HG03097 (cell line): Measurements from ENCODE around the gene IVD.
"Not testable (repeated sequence)": the region's sequence is repeated elsewhere in the genome, so short reads cannot be mapped to it uniquely, and the experiment has no call there.

Experiments
- ATAC-seq: cut with Tn5 transposase; IDR thresholded peaks from one replicate; pipeline ENCODE4 v1.9.1; 2021; ENCODE audit not compliant: unreplicated experiment, low FRiP score

Gene IVD

DNA sequence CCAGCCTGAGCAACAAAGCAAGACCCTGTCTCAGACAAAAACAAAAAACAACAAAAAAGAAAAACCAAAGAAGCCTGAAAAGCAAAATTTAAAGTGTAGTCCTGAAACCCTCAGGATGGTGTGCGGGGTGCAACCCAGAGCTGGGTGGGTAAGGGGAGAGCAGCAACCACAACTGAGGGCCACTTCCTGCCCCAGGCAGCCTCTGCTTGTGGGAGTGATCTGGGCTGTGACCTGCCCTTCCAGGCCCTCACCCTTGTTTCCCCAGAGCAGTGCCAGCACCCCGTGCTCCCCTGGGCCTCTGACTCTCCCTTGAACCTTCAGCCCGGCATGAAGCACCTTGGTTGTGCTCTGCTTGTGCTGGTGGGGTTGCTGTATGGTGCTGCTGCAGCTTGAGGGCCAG is 48.3 kb downstream of the IVD start:
- ATAC-seq = not testable (repeated sequence)

DNA sequence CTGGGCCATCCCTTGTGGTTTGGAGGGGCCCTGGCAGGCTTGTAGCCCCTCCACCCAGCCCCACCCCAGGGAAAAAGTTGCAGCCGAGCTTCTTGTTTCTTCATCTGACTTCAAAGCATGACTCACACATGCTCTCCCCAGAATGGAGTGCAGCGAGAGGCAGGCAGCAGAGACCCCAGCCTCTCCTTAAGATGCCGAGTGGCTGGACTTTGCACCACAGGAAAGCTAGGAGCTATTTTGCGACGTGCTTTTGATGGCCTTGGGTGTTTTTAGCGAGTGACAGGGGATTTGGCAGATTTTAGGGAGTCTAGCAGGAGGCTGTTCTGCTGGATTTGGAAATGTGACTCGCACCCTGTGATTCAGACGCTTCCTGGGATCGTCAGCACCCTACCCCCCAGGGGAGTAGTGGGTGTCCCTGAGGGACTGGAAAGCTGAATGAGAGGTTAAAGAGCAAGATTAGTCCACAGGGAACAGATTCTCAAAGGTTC is 49.4 kb downstream of the IVD start:
- no peak for ATAC-seq

DNA sequence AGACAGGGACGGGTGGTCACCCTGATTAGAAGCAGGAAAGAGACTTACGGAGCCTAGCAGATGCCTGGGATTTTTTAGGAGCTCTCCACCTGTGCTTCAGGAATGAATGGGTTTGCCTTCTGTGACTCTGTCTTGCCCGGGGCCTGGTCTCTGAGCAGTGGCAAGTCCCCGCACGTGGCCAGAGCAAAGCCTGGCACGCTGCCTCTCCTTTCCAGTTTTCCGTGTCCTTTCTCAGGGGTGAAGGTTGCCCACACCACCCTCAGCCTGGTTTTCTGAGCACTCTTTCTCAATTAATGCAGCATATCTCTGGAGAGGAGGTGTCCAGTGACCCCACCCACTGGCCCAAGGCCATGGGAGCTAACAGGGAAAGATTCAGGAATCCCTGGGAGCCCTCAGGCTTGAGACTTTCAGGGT is 50.7 kb downstream of the IVD start:
- no peak for ATAC-seq

DNA sequence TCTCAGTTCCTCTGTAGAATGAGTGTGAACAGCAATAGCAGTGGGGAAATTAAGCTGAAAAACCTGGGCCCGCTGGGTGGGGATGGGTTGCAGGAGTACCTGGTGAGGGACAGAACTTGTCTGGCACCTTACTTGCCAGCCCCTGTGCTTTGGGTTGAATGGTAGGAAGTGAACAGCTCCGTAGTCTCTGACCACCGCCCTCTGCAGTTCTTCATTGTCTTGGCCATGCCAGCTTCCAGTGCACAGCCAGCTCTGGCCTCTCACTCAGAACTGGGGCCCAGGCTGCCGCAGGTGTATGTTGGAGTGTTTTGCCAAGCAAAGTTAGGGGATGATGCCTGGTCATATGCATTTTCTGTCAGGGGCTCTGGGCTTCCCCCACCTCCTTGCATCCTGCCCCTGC is 51.1 kb downstream of the IVD start:
- no peak for ATAC-seq

DNA sequence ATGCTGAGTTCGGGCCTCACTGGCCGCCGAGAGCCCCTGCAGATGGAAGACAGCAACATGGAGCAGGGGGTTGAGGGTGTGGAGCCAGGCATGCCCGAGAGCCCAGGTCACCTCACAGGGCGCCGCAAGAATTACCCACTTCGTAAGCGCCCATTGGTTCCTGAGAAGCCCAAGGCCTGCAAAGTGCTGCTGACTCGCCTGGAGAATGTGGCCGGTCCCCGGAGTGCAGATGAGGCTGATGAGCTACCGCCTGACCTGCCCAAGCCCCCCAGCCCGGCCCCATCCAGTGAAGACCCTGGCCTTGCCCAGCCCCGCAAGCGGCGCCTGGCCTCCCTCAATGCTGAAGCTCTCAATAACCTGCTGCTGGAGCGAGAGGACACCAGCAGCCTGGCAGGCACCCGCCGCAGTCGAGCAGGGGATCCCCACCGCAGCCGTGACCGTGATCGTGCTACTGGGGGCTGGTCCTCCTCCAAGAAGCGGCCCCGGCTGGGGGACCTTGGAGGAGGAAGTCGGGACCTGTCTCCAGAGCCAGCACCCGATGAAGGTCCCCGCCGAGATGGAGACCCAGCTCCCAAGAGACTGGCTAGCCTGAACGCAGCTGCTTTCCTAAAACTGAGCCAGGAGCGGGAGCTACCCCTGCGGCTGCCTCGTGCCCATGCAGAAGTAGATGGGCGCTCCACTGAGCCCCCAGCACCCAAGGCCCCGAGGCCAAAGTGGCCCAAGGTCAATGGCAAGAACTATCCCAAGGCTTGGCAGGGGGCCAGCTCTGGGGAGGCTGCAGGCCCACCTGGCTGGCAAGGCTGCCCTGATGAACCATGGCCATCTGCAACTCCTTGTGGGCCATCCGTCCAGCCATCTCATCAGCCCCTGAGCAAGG is 53.1 kb downstream of the IVD start:
- ATAC-seq = no peak

DNA sequence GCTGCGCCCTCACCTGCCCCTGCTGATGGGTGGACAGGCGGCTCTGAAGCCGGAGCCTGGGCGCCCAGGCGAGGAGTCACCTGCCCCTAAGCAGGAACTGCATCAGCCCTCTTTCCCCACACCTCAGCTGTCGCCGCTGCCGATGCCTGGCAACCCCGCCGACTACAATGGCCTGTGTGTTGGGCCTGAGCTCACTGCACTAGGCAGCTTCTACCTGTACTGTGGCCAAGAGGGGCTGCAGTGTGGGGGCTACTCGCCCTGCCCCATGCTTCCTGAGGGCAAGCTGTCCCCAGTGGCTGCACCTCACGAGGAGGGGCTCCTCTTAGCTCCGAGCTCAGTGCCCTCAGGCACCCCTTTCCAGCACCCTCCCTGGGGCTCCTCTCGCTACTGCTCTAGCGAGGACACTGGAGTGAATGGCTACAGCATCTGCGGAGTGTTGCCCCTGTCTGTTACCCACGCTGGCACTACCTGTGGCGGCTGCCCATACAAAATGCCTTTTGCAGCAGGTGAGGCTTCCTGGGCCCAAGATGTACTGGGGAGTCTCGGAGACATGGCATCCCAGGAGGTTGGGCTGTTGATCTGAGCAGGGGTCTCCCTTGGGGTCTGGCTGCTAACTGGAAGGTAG is 53.9 kb downstream of the IVD start:
- ATAC-seq = no peak

DNA sequence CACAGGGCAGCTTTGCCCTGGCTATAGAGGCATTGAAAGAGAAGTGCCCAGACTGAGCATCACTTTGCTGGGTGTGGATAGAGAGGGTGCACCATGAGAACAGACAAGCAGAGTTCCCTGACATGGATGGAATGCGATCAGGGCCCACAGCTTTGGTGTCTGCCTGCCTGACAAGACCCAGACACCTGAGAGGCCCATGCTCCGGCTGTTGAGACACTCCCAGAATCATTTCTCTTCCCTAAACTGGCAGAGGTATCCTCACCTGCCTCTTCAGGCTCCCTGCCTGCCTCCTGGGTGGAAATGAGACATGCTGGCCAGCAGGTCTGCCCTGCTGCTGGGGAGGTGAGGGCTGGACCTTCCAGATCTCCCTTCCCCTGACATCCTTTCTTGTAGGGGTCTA is 54.8 kb downstream of the IVD start:
- no peak for ATAC-seq

DNA sequence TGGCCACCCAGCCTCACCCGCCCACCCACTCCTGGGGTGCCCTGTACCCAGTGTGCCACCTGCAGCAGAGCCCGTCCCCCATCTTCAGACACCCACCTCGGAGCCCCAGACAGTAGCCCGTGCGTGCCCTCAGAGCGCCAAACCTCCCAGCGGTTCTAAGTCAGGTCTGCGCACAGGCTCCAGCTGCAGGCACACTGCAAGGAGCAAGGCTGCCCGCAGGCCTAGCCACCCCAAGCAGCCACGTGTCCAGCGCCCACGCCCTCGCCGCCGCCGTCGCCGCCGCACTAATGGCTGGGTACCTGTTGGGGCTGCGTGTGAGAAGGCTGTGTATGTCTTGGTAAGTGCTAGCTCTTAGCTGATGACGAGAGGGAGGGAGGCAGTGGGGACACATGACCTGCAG is 56.4 kb downstream of the IVD start:
- ATAC-seq = no peak

DNA sequence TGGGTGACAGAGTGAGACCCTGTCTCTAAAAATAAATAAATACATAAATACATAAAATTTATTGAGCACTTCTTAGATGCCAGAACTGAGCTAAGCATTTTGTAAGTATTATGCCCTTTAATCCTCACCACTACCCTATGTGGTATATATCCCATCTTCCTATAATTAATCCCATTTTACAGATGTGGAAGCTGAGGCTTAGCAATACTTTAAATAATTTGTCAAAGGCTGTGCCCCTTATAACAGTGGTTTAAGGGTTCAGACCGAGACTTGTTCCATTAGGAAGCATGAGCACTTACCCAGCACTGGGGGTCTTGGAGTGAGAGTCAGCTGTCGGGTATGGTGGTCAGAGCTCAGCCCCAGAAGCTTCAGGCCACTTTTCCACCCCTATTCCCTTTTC is 57.7 kb downstream of the IVD start:
- ATAC-seq = no peak

DNA sequence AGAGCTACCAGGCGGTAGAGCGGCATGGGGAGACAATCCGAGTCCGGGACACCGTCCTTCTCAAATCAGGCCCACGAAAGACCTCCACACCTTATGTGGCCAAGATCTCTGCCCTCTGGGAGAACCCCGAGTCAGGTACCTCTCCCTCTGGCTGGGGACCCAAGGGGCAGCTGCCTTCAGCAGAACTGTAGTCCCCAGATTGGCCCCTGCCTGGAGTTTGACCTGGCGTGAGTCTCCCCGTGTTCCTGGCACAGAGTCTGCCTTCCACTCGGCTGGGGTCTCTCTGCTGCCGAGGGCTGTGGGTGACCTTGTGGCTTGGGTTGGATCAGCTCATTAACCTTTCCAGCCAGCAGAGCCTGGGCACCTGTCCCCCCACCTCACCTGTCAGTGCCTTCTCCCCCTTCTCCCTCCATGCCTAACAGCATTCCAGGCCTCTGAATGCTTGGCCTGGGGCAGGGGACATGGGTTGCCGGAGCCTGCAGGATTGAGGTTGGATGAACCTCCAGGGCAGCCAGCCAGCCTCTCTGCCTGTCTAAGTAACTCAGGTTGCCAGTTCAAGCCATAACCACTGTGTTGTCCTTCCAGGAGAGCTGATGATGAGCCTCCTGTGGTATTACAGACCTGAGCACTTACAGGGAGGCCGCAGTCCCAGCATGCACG is 58.4 kb downstream of the IVD start:
- ATAC-seq = no peak

DNA sequence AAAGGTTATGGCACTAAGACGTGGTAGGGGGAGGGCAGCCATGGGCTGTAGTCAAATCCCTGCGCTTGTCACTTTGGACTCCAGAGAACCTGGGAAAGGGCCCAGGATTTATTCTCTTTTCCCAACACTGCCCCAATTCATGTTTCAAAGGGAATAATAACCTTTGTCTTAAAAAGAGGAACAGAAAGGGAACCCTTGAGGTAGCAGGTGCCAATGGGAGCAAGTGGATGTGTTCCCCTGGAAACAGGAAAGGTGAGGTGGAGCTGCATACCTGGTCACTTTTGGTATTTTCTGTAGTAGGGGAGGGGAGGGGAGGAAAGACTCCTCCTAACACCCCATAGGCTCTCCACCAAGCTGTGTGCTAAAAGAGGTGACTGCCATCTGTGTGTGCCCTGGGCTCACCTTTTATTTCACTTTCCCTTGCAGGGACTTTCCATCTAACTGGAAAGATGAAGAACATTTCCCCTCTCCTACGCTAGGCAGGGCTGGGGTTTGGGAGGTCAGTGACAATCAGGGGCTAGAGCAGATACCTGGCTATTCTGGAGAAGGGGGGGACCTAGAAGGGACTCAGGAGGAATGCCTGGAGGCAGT is 59.1 kb downstream of the IVD start:
- ATAC-seq = no peak

DNA sequence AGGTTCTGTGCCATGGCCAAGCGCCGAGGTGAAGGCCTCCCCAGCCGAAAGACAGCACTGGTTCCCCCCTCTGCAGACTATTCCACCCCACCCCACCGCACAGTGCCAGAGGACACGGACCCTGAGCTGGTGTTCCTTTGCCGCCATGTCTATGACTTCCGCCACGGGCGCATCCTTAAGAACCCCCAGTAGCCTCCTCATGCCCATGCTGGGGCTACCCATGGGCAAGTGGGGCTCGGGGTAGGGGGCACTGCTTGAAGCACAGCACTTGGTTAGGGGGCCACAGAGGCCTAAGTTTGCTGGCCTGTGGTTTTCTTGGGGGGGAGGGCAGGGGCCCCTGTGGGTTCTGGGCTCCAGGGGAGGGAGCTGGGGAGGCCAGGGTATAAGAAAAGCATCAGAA is 60.3 kb downstream of the IVD start:
- ATAC-seq = no peak

DNA sequence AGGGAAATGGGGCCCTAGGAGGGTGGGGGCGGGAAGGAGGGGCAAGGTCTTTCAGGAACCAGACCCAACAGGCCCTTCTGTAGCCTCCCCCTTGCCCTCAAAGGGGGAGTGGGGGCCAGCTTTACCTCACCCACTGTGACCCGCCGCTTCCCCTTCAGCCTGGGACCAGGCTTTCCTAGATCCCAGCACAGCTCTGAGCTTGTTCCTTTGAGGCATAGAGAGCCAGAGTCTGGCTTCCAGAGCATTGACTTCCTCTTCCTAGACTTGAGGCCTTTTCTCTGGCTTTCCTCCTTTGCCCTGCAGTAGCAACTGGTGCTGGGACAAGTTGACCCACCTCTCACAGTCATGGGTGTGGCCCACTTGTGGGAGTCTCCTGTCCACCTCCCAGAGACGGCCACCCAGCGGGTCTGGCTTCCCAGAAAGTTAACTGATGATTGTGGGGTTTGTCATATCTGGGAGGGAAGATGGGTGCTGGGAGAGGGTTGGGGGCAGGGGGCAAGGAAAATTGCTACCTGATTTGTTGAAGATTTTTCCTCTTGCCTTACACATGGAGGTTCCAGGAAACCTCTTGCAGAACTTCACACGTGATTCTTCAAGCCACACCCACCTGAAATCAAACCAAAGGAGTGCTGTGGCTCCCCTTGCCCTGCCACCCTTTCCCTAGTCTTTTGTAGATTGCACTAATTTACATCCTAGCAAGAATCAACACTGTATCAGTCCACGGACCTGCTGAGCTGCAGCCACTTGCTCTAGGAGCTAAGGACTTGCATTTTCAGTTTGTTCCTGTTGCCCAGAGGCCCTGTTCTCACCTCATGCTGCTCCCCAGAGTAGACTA is 61.0 kb downstream of the IVD start:
- ATAC-seq = no peak

DNA sequence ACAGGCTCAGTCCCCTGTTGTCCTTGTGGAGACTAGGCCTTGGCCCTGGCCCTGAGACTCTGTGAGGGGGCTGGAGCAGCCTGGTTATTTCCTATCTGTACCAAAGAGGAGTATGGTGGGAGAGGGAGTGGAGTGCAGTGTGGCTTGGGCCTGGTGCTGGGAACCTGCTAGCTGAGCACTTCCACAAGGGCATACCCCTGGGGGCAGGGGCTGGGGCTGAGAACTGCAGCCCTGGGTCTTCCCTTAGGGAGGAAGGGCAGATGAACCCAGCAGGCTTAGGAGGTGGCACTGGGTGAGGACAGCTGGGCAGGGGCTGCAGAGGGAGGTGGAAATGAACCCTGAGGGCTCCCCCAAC is 61.6 kb downstream of the IVD start:
- ATAC-seq = no peak

DNA sequence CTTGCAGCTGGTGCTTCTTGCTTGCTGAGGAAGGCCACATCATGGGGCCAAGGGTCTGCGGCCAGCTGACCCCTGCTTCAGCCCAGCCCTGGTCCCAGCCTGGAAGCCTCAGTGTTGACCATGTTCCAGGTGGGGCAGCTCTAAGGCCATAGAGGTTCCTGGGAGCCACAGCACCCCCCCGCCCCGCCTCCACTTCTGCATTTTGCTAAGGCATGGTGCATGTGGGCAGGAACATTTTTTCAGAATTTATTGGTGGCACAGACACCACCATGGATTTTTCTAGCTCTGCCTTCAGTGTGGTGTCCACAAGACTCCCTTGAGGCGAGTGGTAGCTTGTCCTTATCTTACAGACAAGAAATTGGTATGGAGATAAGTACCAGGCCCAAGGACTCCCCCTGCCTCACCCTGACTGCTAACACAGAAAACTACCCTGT is 63.3 kb downstream of the IVD start:
- no peak for ATAC-seq

DNA sequence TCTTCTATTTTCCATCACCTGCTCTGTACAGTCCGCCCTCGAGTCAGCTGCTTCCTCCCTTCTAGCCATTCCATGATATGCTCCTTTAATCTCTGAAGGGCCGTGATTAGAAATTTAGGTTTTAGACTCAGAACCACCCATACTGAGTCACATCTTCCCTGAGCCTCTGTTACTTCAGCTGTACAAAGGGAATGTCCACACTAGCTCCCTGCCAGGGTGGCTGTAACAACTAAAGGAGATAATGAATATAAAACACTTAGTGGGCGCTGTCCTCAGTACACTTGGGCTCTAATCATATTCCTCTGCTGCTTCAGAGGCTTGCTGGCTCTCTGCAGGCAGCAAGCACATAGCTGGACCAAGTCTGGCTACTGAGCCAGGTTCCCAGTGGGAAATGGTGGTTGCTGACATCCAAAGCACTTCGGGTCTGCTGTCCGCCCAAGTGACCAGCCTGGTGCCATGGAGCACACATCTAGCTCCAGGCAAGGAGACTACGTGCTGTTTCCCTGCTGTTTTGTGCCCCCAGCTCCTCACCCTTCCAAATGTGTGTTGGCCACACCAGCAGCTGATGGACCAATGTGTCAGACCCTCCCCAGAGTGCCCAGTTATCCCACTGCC is 64.3 kb downstream of the IVD start:
- no peak for ATAC-seq

DNA sequence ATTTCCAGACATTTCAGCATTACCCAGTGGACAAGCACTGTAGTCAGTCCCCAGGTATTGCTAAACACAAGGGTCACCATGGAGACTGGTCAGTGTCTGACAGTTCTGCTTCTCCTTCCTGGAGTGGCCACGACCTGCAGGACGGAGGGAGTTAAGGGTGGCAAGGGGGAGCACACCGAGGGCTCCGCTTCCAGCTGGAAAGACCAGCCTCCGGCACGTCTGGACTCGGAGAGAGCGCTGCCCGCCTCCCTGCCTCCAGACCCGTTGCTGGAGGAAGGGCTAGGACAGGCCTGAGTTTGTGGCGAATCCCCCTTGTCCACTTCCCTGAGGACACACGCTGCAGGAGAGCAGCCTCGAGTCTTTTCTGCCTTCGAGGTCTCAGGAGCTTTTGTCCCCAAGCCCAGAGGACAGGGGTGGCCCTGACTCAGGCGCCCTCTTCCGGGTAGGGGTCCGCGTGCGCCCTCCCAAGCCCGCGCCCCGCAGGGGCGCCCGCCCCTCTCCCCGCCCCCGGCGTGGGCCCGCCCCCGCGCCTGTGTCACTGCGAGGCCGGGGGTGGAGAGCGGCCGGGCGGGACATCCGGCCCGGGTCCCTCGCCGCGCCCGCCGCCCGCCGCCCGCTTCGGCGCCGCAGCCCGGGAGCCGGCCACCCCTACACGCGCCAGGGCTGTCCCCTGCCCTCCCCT is 65.0 kb downstream of the IVD start, which contains the start of gene CHST14:
Gene CHST14, plus strand, starts transcription at position 562 of the 682 bp plus-strand sequence. CDS start 230 bp downstream, outside the sequence.
- ATAC-seq = no peak
